ENCODE measurements around the gene ITGAL. TPM values are rescaled to one million over a fixed set of nuclear protein-coding genes. Genes with fewer than 3 reads are reported as not detected.

ITGAL gene
- total and polyA plus RNA-seq, 2 of the 13 experiments (the other 11 are each of a cell fraction or from before 2014, with no cell fraction given) = 0.86 to 1.2 TPM

DNA sequence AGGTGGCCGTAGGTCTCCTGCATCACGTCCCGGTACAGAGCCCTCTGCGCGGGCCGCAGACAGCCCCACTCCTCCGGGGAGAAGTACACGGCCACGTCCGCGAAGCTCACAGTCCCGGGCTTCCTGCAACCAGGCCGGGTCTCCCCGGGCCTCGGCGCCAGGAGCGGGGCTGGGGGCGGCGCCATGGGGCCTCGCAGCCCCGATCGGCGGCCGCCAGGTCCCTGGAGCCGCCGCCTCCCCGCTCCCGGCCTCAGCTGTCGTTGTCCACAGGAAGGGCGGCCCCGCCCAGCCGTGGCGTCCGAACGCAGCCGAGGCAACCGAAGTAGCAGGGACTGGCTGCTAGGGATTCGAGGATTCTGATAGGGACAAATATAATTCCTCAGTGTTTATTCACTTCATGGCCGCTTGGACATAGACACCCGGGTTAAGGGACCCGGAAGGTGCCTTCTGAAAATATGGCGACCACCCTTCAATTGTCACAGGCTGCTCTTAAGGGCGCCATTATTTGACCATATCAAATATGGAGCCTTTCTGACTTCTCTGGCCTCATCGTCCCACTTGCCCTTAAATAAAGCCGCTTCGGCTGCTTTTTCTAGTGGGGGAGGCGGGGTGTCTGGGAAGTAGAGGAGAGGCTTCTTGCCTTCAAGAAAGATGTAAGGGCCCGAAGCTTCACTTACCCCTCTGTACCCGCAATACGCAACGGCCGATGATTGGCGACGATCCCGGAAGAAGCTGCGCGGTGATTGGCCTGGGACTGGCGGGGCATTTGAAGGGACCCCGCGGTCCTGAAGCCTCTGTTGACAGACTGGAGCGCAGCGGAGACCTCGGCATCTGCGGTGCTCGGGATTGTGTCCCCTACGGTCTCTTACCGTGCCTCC, 99.1 kb downstream of the ITGAL start, which contains the start of gene ZNF688 (continued):
- TF ChIP-seq E2F1 (CRISPR knock-in tag; IDR thresholded peaks at IDR 0.05) = peak; percentile 87
- 0 out of 2 replicates have a peak, but pooled peaks have one; percentile 61 for TF ChIP-seq ZFP90 (CRISPR knock-in tag; IDR thresholded peaks at IDR 0.05; ENCODE audit: borderline replicate concordance)
- no peak for TF ChIP-seq ZNF251 (CRISPR knock-in tag; IDR thresholded peaks at IDR 0.05)
- peak; percentile 83; the same call in 1 of the 2 replicates for TF ChIP-seq KMT2A (CRISPR knock-in tag; IDR thresholded peaks at IDR 0.05)
- peak in 1 of 2 experiments; percentile 68; a peak in 2 of 4 replicates for TF ChIP-seq KLF16 (CRISPR knock-in tag; IDR thresholded peaks at IDR 0.05)
- peak; percentile 46; the same call in 1 of the 2 replicates for TF ChIP-seq YEATS2 (CRISPR knock-in tag; IDR thresholded peaks at IDR 0.05; ENCODE audit: borderline replicate concordance)
- 0 out of 2 replicates have a peak, but pooled peaks have one; percentile 64 for TF ChIP-seq SRY (CRISPR knock-in tag; IDR thresholded peaks at IDR 0.05)
- TF ChIP-seq LCORL (IDR thresholded peaks at IDR 0.05) = no peak
- 0 out of 2 replicates have a peak, but pooled peaks have one; percentile 34 for TF ChIP-seq LCORL (CRISPR knock-in tag; IDR thresholded peaks at IDR 0.05)
- peak; percentile 34 for TF ChIP-seq ZNF691 (CRISPR knock-in tag; IDR thresholded peaks at IDR 0.05; ENCODE audit: borderline replicate concordance, low read depth)
- 0 out of 2 replicates have a peak, but pooled peaks have one; percentile 51 for TF ChIP-seq ZNF670 (CRISPR knock-in tag; IDR thresholded peaks at IDR 0.05; ENCODE audit: borderline replicate concordance)
- peak; percentile 60; the same call in 1 of the 2 replicates for TF ChIP-seq ZNF264 (CRISPR knock-in tag; IDR thresholded peaks at IDR 0.05)
- TF ChIP-seq, protein P1, sequence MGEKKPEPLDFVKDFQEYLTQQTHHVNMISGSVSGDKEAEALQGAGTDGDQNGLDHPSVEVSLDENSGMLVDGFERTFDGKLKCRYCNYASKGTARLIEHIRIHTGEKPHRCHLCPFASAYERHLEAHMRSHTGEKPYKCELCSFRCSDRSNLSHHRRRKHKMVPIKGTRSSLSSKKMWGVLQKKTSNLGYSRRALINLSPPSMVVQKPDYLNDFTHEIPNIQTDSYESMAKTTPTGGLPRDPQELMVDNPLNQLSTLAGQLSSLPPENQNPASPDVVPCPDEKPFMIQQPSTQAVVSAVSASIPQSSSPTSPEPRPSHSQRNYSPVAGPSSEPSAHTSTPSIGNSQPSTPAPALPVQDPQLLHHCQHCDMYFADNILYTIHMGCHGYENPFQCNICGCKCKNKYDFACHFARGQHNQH (CRISPR knock-in tag; IDR thresholded peaks at IDR 0.05) = peak; percentile 62; the same call in 1 of the 2 replicates
- TF ChIP-seq ERF (CRISPR knock-in tag; IDR thresholded peaks at IDR 0.05) = peak; percentile 24; the same call in 1 of the 2 replicates
- no peak; the same call in 1 of the 2 replicates for TF ChIP-seq ZNF205 (CRISPR knock-in tag; IDR thresholded peaks at IDR 0.05)
- TF ChIP-seq ZNF572 (CRISPR knock-in tag; IDR thresholded peaks at IDR 0.05) = no peak
- peak; percentile 43; the same call in 1 of the 2 replicates for TF ChIP-seq ZNF879 (CRISPR knock-in tag; IDR thresholded peaks at IDR 0.05)
- TF ChIP-seq AGO2 (optimal IDR thresholded peaks at IDR 0.05; ENCODE audit: low read depth, low read length) = peak; percentile 93
- peak; percentile 26 for TF ChIP-seq SPEN (CRISPR knock-in tag; IDR thresholded peaks at IDR 0.05; ENCODE audit: low read depth)
- TF ChIP-seq NONO (IDR thresholded peaks at IDR 0.05) = no peak
- peak; percentile 15 for TF ChIP-seq NONO (CRISPR knock-in tag; conservative IDR thresholded peaks at IDR 0.05)
- no peak for TF ChIP-seq SP1 (IDR thresholded peaks at IDR 0.05)
- TF ChIP-seq SP1 (CRISPR knock-in tag; IDR thresholded peaks at IDR 0.05) = peak; percentile 13; the same call in 1 of the 2 replicates
- TF ChIP-seq, protein P2, sequence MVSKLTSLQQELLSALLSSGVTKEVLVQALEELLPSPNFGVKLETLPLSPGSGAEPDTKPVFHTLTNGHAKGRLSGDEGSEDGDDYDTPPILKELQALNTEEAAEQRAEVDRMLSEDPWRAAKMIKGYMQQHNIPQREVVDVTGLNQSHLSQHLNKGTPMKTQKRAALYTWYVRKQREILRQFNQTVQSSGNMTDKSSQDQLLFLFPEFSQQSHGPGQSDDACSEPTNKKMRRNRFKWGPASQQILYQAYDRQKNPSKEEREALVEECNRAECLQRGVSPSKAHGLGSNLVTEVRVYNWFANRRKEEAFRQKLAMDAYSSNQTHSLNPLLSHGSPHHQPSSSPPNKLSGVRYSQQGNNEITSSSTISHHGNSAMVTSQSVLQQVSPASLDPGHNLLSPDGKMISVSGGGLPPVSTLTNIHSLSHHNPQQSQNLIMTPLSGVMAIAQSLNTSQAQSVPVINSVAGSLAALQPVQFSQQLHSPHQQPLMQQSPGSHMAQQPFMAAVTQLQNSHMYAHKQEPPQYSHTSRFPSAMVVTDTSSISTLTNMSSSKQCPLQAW (CRISPR knock-in tag; IDR thresholded peaks at IDR 0.05) = peak; percentile 86
- no peak for TF ChIP-seq MLLT10 (CRISPR knock-in tag; IDR thresholded peaks at IDR 0.05)
